H9 (cell line): ENCODE data around the gene SUFU. TPM values are rescaled to one million over a fixed set of nuclear protein-coding genes. Genes with fewer than 3 reads are reported as not detected.

ENCODE experiments used
- DNase-seq: peaks from one replicate; pipeline ENCODE4 v3.0.0-alpha.2; 2017
- H2AFZ ChIP-seq: one replicate; pipeline ENCODE4 v1.6.1; 2013; ENCODE audit warnings: mild to moderate bottlenecking, low read length, control low read depth, moderate library complexity
- H2AK5ac ChIP-seq: 2 replicates; pipeline ENCODE4 v1.6.1; 2013; ENCODE audit warnings: low read length, control low read depth, mixed read lengths; ENCODE audit not compliant: insufficient read length
- H2BK120ac ChIP-seq: one replicate; pipeline ENCODE4 v1.6.1; 2013; ENCODE audit warnings: low read depth, mild to moderate bottlenecking, low read length, control low read depth, inconsistent platforms; ENCODE audit not compliant: poor library complexity, severe bottlenecking
- H2BK12ac ChIP-seq: 2 replicates; pipeline ENCODE4 v1.6.1; 2013; ENCODE audit warnings: low read length, control low read depth, mixed read lengths, low read depth; ENCODE audit not compliant: insufficient read length
- H2BK15ac ChIP-seq: 2 replicates; pipeline ENCODE4 v1.6.1; 2013; ENCODE audit warnings: low read depth, low read length, control low read depth
- H2BK20ac ChIP-seq: one replicate; pipeline ENCODE4 v1.6.1; 2013; ENCODE audit warnings: low read depth, mild to moderate bottlenecking, low read length, control low read depth, inconsistent platforms; ENCODE audit not compliant: poor library complexity, severe bottlenecking
- H2BK5ac ChIP-seq: 2 replicates; pipeline ENCODE4 v1.6.1; 2013; ENCODE audit warnings: low read length, control low read depth, mixed read lengths; ENCODE audit not compliant: insufficient read length
- H3K14ac ChIP-seq: 2 replicates; pipeline ENCODE4 v1.6.1; 2013; ENCODE audit warnings: low read length, control low read depth; ENCODE audit not compliant: insufficient read depth
- H3K18ac ChIP-seq: 2 replicates; pipeline ENCODE4 v1.6.1; 2013; ENCODE audit warnings: low read depth, mild to moderate bottlenecking, mixed read lengths, low read length, control low read depth; ENCODE audit not compliant: insufficient read length
- H3K23ac ChIP-seq: 2 replicates; pipeline ENCODE4 v1.6.1; 2013; ENCODE audit warnings: low read length, control low read depth, mixed read lengths, low read depth; ENCODE audit not compliant: insufficient read length
- H3K23me2 ChIP-seq: 2 replicates; pipeline ENCODE4 v1.6.1; 2013; ENCODE audit warnings: low read depth, mild to moderate bottlenecking, mixed read lengths, low read length, control low read depth; ENCODE audit not compliant: insufficient read length, poor library complexity, severe bottlenecking
- H3K27ac ChIP-seq: 2 replicates; pipeline ENCODE4 v1.5.1; 2013; ENCODE audit warnings: low read length, control low read depth, mixed read lengths, low read depth; ENCODE audit not compliant: insufficient read length
- H3K27me3 ChIP-seq: 2 replicates; pipeline ENCODE4 v1.6.1; 2013; ENCODE audit warnings: low read length, control low read depth, inconsistent platforms; ENCODE audit not compliant: insufficient read depth
- H3K4ac ChIP-seq: 2 replicates; pipeline ENCODE4 v1.6.1; 2013; ENCODE audit warnings: low read depth, mild to moderate bottlenecking, control low read depth, inconsistent platforms, low read length, moderate library complexity
- H3K4me1 ChIP-seq: 2 replicates; pipeline ENCODE4 v1.6.1; 2013; ENCODE audit warnings: low read length, control low read depth, inconsistent platforms; ENCODE audit not compliant: insufficient read depth
- H3K4me2 ChIP-seq: 2 replicates; pipeline ENCODE4 v1.6.1; 2013; ENCODE audit warnings: low read length, control low read depth, mixed read lengths; ENCODE audit not compliant: insufficient read length, insufficient read depth
- H3K56ac ChIP-seq: 2 replicates; pipeline ENCODE4 v1.6.1; 2013; ENCODE audit warnings: low read depth, mild to moderate bottlenecking, mixed read lengths, low read length, control low read depth; ENCODE audit not compliant: insufficient read length
- H3K79me1 ChIP-seq: 2 replicates; pipeline ENCODE4 v1.6.1; 2013; ENCODE audit warnings: low read depth, mild to moderate bottlenecking, moderate library complexity, low read length, control low read depth, inconsistent platforms; ENCODE audit not compliant: insufficient read depth, poor library complexity, severe bottlenecking
- H3K79me2 ChIP-seq: 2 replicates; pipeline ENCODE4 v1.6.1; 2013; ENCODE audit warnings: low read length, control low read depth, inconsistent platforms; ENCODE audit not compliant: insufficient read depth
- H3K9ac ChIP-seq: 2 replicates; pipeline ENCODE4 v1.6.1; 2013; ENCODE audit warnings: low read length, control low read depth, mixed read lengths; ENCODE audit not compliant: insufficient read length; ENCODE audit errors: extremely low read depth
- H3K9me3 ChIP-seq: one replicate; pipeline ENCODE4 v1.6.1; 2013; ENCODE audit warnings: low read depth, low read length, inconsistent platforms; ENCODE audit not compliant: control insufficient read depth
- H3T11ph ChIP-seq: one replicate; pipeline ENCODE4 v1.6.1; 2013; ENCODE audit warnings: mild to moderate bottlenecking, low read length, control low read depth, inconsistent platforms
- H4K20me1 ChIP-seq: one replicate; pipeline ENCODE4 v1.6.1; 2013; ENCODE audit not compliant: control insufficient read depth, insufficient read length, insufficient read depth
- H4K5ac ChIP-seq: 2 replicates; pipeline ENCODE4 v1.6.1; 2013; ENCODE audit warnings: low read depth, mild to moderate bottlenecking, mixed read lengths, low read length, control low read depth; ENCODE audit not compliant: insufficient read length
- H4K8ac ChIP-seq: replicated peaks from 2 replicates; pipeline ENCODE4 v1.6.1; 2013; ENCODE audit warnings: low read length, control low read depth, mixed read lengths, low read depth; ENCODE audit not compliant: insufficient read length
- H4K91ac ChIP-seq: 2 replicates; pipeline ENCODE4 v1.6.1; 2013; ENCODE audit warnings: low read depth, mild to moderate bottlenecking, moderate library complexity, mixed read lengths, low read length, control low read depth; ENCODE audit not compliant: insufficient read length
- H3K27ac Mint-ChIP-seq, 3 experiments: 2 replicates in 2 of 3; 3 replicates in 1 of 3; pipeline ENCODE4 v1.8.0; 2020 to 2021; ENCODE audit warnings: mixed read lengths in 3 of 3, mild to moderate bottlenecking in 1 of 3, moderate library complexity in 1 of 3
- H3K27me3 Mint-ChIP-seq: 2 replicates; pipeline ENCODE4 v1.8.0; 2021; ENCODE audit warnings: low read depth, mild to moderate bottlenecking, moderate library complexity, mixed read lengths
- H3K36me3 Mint-ChIP-seq, 3 experiments: 2 replicates in 2 of 3; 3 replicates in 1 of 3; pipeline ENCODE4 v1.8.0; 2020 to 2021; ENCODE audit warnings: low read depth in 3 of 3, mixed read lengths in 3 of 3; ENCODE audit not compliant: insufficient read depth in 1 of 3
- H3K4me1 Mint-ChIP-seq, 2 experiments: 2 replicates each; pipeline ENCODE4 v1.8.0; 2020; ENCODE audit warnings: mixed read lengths in 2 of 2
- H3K4me3 Mint-ChIP-seq, 2 experiments: 2 replicates in 1 of 2; 3 replicates in 1 of 2; pipeline ENCODE4 v1.8.0; 2020 to 2021; ENCODE audit warnings: mild to moderate bottlenecking in 2 of 2, mixed read lengths in 2 of 2, moderate library complexity in 1 of 2
- H3K9me3 Mint-ChIP-seq, 2 experiments: 2 replicates in 1 of 2; 3 replicates in 1 of 2; pipeline ENCODE4 v1.8.0; 2020; ENCODE audit warnings: mild to moderate bottlenecking in 2 of 2, mixed read lengths in 2 of 2, moderate library complexity in 1 of 2
- CTCF ChIP-seq: fragments of 200-600 bp; sonication (generic); conservative IDR thresholded peaks from 3 replicates; pipeline ENCODE4 v1.8.0; 2021; ENCODE audit warnings: antibody characterized with exemption, mild to moderate bottlenecking
- WGBS: extraction: QIAGEN DNeasy Blood & Tissue Kit; methylation state at CpG from one replicate; pipeline ENCODE4 v1.1.7; 2013; ENCODE audit warnings: missing lambda C conversion rate, low lambda C conversion rate, mixed read lengths; ENCODE audit not compliant: insufficient read length; ENCODE audit errors: extremely low coverage; 5-methylcytosine and 5-hydroxymethylcytosine counted together
- total RNA-seq: library from RNA; stranded (reverse); gene quantifications from 2 replicates; pipeline ENCODE4 v1.2.1, GENCODE V29; 2021

SUFU gene
- total RNA-seq, 1 experiment from 2014 or later = 9.5 TPM

GRCh38 chr10:102596506-102596971 lies 92.8 kb downstream of the SUFU start:
- Histone ChIP-seq H3K18ac (no peak overlapping the region), H4K5ac (no peak overlapping the region), H3K23ac (no peak overlapping the region), H3K56ac (no peak overlapping the region), H3K79me2 (no peaks in the 10 kb centered on the region), H3K23me2 (no peaks in the 10 kb centered on the region), H3K9ac (no peak overlapping the region), H3K4me1 (no peaks in the 10 kb centered on the region; the same call in 1 of the 2 replicates), H3K27me3 (no peaks in the 10 kb centered on the region), H2AK5ac (no peak overlapping the region), H4K20me1 (no peaks in the 10 kb centered on the region), H3K27ac (no peak overlapping the region), H2BK120ac (no peak overlapping the region), H3K14ac (no peak overlapping the region), H2BK20ac (no peak overlapping the region), H4K8ac (no peak overlapping the region), H2AFZ (no peak overlapping the region), H2BK5ac (no peak overlapping the region), H3K4ac (no peak overlapping the region), H4K91ac (no peak overlapping the region), H3K4me2 (no peak overlapping the region), H3K79me1 (no peaks in the 10 kb centered on the region), H2BK15ac (no peak overlapping the region), H3K9me3 (no peaks in the 10 kb centered on the region), H2BK12ac (no peak overlapping the region), H3T11ph (no peak overlapping the region)
- Mint-ChIP-seq H3K36me3 (peaks cover 2 to 18% (median 9%) of the 10 kb centered on the region in 3 experiments; a peak in 4 of 7 replicates), H3K4me3 (no peak overlapping the region; a peak in 1 of 5 replicates), H3K9me3 (no peaks in the 10 kb centered on the region), H3K27ac (peak overlapping the region in 2 of 3 experiments; percentile 79 to 82; a peak in 3 of 7 replicates), H3K4me1 (peaks cover 18 to 19% of the 10 kb centered on the region in 2 experiments), H3K27me3 (no peaks in the 10 kb centered on the region)
- peak; percentile 90 for TF ChIP-seq CTCF
- no CpG with 5 or more reads among the region's 3 CpGs for WGBS
- DNase-seq = peak; percentile 81
